ENCODE data around the gene NCOA1. TPM values are rescaled to one million over a fixed set of nuclear protein-coding genes. Genes with fewer than 3 reads are reported as not detected.

Gene NCOA1
- total and polyA plus RNA-seq, 2 of the 4 experiments (the other 2 are of a cell fraction): 6.7 to 11.3 TPM

- ChIA-PET POLR2A (ENCODE audit: unreplicated experiment) (no interaction called here), CTCF (interaction anchor here (1.2 kb wide), 1 partner anchor 69 kb away, joined by 3 read pairs; no protein-coding TSS in a partner anchor)
- peaks cover 19% of the 10 kb centered on the region; the same call in 1 of the 2 replicates for H4K20me1 ChIP-seq (ENCODE audit: insufficient read depth, low read length)
- no peak overlapping the region for H2BK15ac ChIP-seq (ENCODE audit: low read depth, low read length)
- in situ Hi-C loops (cut with MboI; ENCODE audit: low sequenced_read_pairs) (no loop called here), intact Hi-C loops (cut with micrococcal nuclease) (loop anchor here (5.0 kb wide), 3 partner anchors 69 to 336 kb away; partner anchors contain the start of genes CENPO and PTRHD1), dilution Hi-C loops (cut with HindIII; ENCODE audit: low sequenced_read_pairs, unreplicated experiment) (no loop called here)
- H3K23ac ChIP-seq (ENCODE audit: low read depth, low read length): peak overlapping the region; percentile 55
- H3K27ac ChIP-seq (ENCODE audit: insufficient read depth, low read length): peak overlapping the region; percentile 22; the same call in 1 of the 2 replicates
- no peak overlapping the region for H4K5ac ChIP-seq (ENCODE audit: low read depth, low read length)
- H3K79me1 ChIP-seq (ENCODE audit: low read depth in 1 of 2, low read length in 2 of 2): peaks cover 22 to 30% of the 10 kb centered on the region in 2 experiments
- no TSS peak for BruUV-seq (replicated peaks)
- peak overlapping the region; percentile 98 for H2AFZ ChIP-seq (replicated peaks; ENCODE audit: low read length, poor library complexity)
- H3K9ac ChIP-seq (ENCODE audit: low read depth, low read length): peak overlapping the region; percentile 55
- H3K4me2 ChIP-seq (ENCODE audit: low read depth, low read length): peak overlapping the region; percentile 90
- peaks cover 6% of the 10 kb centered on the region for H3K9me1 ChIP-seq (ENCODE audit: insufficient read depth, low read length)
- H2AK5ac ChIP-seq (ENCODE audit: low read depth, low read length): no peak overlapping the region
- no peaks in the 10 kb centered on the region for H3K9me3 ChIP-seq (ENCODE audit: control insufficient read depth, insufficient read depth, low read length)
- 0 out of 2 replicates have a peak overlapping the region, but pooled peaks have one; percentile 0 for H3K56ac ChIP-seq (ENCODE audit: extremely low read depth, insufficient read depth, low read length)
- 0 out of 2 replicates have a peak overlapping the region, but pooled peaks have one; percentile 1 for H3K4ac ChIP-seq (ENCODE audit: low read depth, low read length)
- peak overlapping the region; percentile 35 to 73; a peak in 1 of 4 replicates for H4K8ac ChIP-seq (ENCODE audit: low read depth in 2 of 2, low read length in 2 of 2)
- no peak overlapping the region for H3K18ac ChIP-seq (ENCODE audit: low read depth, low read length)
- peak overlapping the region; percentile 62 for H2AK9ac ChIP-seq (replicated peaks; ENCODE audit: low read depth, low read length, poor library complexity)
- ATAC-seq (ENCODE audit: low read depth): peak; percentile 59
- peak overlapping the region; percentile 7; the same call in 1 of the 2 replicates for H3K14ac ChIP-seq (replicated peaks; ENCODE audit: low read depth, low read length)
- H3K36me3 ChIP-seq (ENCODE audit: control insufficient read depth, insufficient read depth, low read length): no peaks in the 10 kb centered on the region
- H2BK120ac ChIP-seq (ENCODE audit: low read depth, low read length): no peak overlapping the region
- DNase-seq: no peak
- peak; percentile 26; the same call in 1 of the 2 replicates for TF ChIP-seq BHLHE40 (IDR thresholded peaks at IDR 0.05; ENCODE audit: low read depth, low read length)
- TF ChIP-seq MAZ (IDR thresholded peaks at IDR 0.05; ENCODE audit: borderline replicate concordance, low read depth, low read length): peak; percentile 43; the same call in 1 of the 2 replicates
- TF ChIP-seq MXI1 (IDR thresholded peaks at IDR 0.05; ENCODE audit: borderline replicate concordance, low read depth, low read length): no peak
- no peaks in the 10 kb centered on the region for H3K27me3 ChIP-seq (ENCODE audit: control insufficient read depth, insufficient read depth, low read length)
- 1% methylated on average over 52 of the region's 100 CpGs; no CpG with 5 or more reads in 1 of the 2 experiments for WGBS, 2 experiments (ENCODE audit: extremely low coverage in 2 of 2, insufficient read length in 1 of 2)
- H4K91ac ChIP-seq (ENCODE audit: insufficient read depth, low read depth, low read length): no peak overlapping the region
- peak overlapping the region; percentile 94 for H3K4me3 ChIP-seq (ENCODE audit: insufficient read depth, low read depth, low read length)
- H2BK20ac ChIP-seq (ENCODE audit: low read depth, low read length): no peak overlapping the region
- H3K4me1 ChIP-seq (ENCODE audit: control insufficient read depth, insufficient read depth, low read length): peaks cover 7% of the 10 kb centered on the region
- no peak overlapping the region for H2BK5ac ChIP-seq (ENCODE audit: low read depth, low read length, poor library complexity, severe bottlenecking)
These were observed 727 bp downstream of the NCOA1 start for GRCh38 chr2:24491542-24492420.

All from IMR-90 (cell line).